ENCODE data around the gene ARAF. TPM values are rescaled to one million over a fixed set of nuclear protein-coding genes. Genes with fewer than 3 reads are reported as not detected.

ARAF gene
- total and polyA plus RNA-seq, 2 of the 8 experiments (the other 6 are each of a cell fraction or from before 2014, with no cell fraction given): 39.0 to 45.2 TPM

DNA sequence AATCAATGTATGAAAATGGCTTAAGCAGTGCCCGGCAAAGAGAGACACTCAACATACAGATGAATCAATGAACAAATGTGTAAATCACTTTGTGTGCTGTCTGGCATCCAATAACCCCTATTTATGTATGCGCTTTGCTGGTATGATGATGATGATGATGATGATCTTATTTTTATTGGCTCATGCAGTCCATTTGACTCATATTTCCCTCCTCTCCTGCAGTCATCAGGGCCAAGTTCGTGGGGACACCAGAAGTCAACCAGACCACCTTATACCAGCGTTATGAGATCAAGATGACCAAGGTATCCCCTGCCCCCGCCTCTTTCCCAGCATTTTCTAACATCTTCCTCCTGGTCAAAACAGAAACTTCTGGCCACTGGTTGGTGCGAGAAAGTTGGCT, 23.7 kb downstream of the ARAF start:
- no peak overlapping the region for H3K18ac ChIP-seq (ENCODE audit: extremely low read depth, low read length)
- no peaks in the 10 kb centered on the region for H3K79me2 ChIP-seq (ENCODE audit: control insufficient read depth in 1 of 2, insufficient read depth in 2 of 2, low read length in 2 of 2)
- no peak overlapping the region for H4K91ac ChIP-seq (replicated peaks; ENCODE audit: insufficient read length, low read length)
- no peak overlapping the region for H3K4me2 ChIP-seq (ENCODE audit: insufficient read depth in 1 of 2, low read depth in 2 of 2, low read length in 2 of 2)
- no peak overlapping the region for H4K5ac ChIP-seq (ENCODE audit: insufficient read length, low read depth, low read length)
- H4K8ac ChIP-seq (ENCODE audit: extremely low read depth, insufficient read depth, low read length): no peak overlapping the region
- no peak overlapping the region for H2BK20ac ChIP-seq (ENCODE audit: low read length)
- no peak overlapping the region for H2AFZ ChIP-seq (ENCODE audit: low read length)
- no peak overlapping the region for H2AK5ac ChIP-seq (ENCODE audit: low read depth, low read length)
- WGBS, 2 experiments (ENCODE audit: extremely low coverage in 1 of 2, insufficient coverage in 1 of 2, insufficient read length in 1 of 2, insufficient replicate concordance in 2 of 2, low coverage in 1 of 2, low lambda C conversion rate in 2 of 2, missing lambda C conversion rate in 1 of 2): 97% methylated on average over 5 of the region's 6 CpGs; no CpG with 5 or more reads in 1 of the 2 experiments
- no peaks in the 10 kb centered on the region; a peak in 1 of 8 replicates for H3K36me3 ChIP-seq (ENCODE audit: control insufficient read depth in 2 of 4, insufficient read depth in 4 of 4, low read length in 3 of 4)
- H3K23me2 ChIP-seq (ENCODE audit: low read depth, low read length): no peaks in the 10 kb centered on the region; the same call in 1 of the 2 replicates
- no peak overlapping the region for H2BK15ac ChIP-seq (ENCODE audit: low read length)
- no peaks in the 10 kb centered on the region for H3K9me3 ChIP-seq (ENCODE audit: insufficient read depth in 2 of 2, low read depth in 1 of 2, low read length in 1 of 2)
- no peaks in the 10 kb centered on the region for H3K79me1 ChIP-seq (ENCODE audit: low read depth, low read length)
- no peak for DNase-seq (ENCODE audit: low read depth in 1 of 2, low spot score in 2 of 2)
- no peak overlapping the region for H2BK5ac ChIP-seq (ENCODE audit: low read depth, low read length)
- no peak overlapping the region for H3K23ac ChIP-seq (ENCODE audit: insufficient read length)
- H3K4me1 ChIP-seq (replicated peaks in 1 of 4; ENCODE audit: control insufficient read depth in 3 of 4, insufficient read depth in 4 of 4, low read length in 3 of 4): peaks cover 0 to 3% (median 2%) of the 10 kb centered on the region in 4 experiments; a peak in 2 of 7 replicates
- H2BK120ac ChIP-seq (replicated peaks; ENCODE audit: low read depth, low read length): no peak overlapping the region
- FAIRE-seq: no peak
- H3K9ac ChIP-seq (replicated peaks in 1 of 4; ENCODE audit: extremely low read depth in 1 of 4, low read depth in 3 of 4, low read length in 3 of 4): no peak overlapping the region
- H3K56ac ChIP-seq (replicated peaks; ENCODE audit: insufficient read length, low read depth, low read length): no peak overlapping the region
- H3K14ac ChIP-seq (ENCODE audit: insufficient read length): no peak overlapping the region
- no peak overlapping the region for H3K27ac ChIP-seq (ENCODE audit: low read depth, low read length)
- H4K20me1 ChIP-seq (replicated peaks in 1 of 2; ENCODE audit: control insufficient read depth in 1 of 2, insufficient read depth in 2 of 2, low read length in 2 of 2): no peaks in the 10 kb centered on the region
- no peaks in the 10 kb centered on the region for H3K27me3 ChIP-seq (replicated peaks in 1 of 4; ENCODE audit: control insufficient read depth in 3 of 4, extremely low read depth in 1 of 4, insufficient read depth in 3 of 4, low read length in 3 of 4)
- ChIA-PET CTCF (ENCODE audit: partially characterized antibody) (no interaction called here), POLR2A (ENCODE audit: partially characterized antibody) (interaction anchor here (0.7 kb wide), 1 partner anchor 11 kb away, joined by 5 read pairs; no protein-coding TSS in a partner anchor)
- no peak overlapping the region for H2BK12ac ChIP-seq (ENCODE audit: low read depth, low read length)
- H3K4ac ChIP-seq (replicated peaks; ENCODE audit: insufficient read length, low read depth, low read length): no peak overlapping the region
- H3K4me3 ChIP-seq (ENCODE audit: extremely low read depth in 1 of 4, insufficient read depth in 2 of 4, low read depth in 3 of 4, low read length in 4 of 4): no peak overlapping the region
- TF ChIP-seq KDM1A (IDR thresholded peaks at IDR 0.05; ENCODE audit: borderline replicate concordance, low read length) (no peak), EGR1 (IDR thresholded peaks at IDR 0.05; ENCODE audit: borderline replicate concordance, low read depth, low read length) (no peak), KDM5A (IDR thresholded peaks at IDR 0.05; ENCODE audit: low read length) (no peak), RAD21 (IDR thresholded peaks at IDR 0.05 in 1 of 2, conservative IDR thresholded peaks at IDR 0.05 in 1 of 2; ENCODE audit: low read depth in 2 of 2, low read length in 2 of 2) (no peak), CHD2 (IDR thresholded peaks at IDR 0.05; ENCODE audit: low read length) (no peak), SIN3A (conservative IDR thresholded peaks at IDR 0.05 in 1 of 2, IDR thresholded peaks at IDR 0.05 in 1 of 2; ENCODE audit: low read depth in 1 of 2, low read length in 2 of 2) (no peak), SP1 (IDR thresholded peaks at IDR 0.05; ENCODE audit: low read depth, low read length) (no peak), JUN (IDR thresholded peaks at IDR 0.05; ENCODE audit: low read depth, low read length) (no peak), CBX5 (IDR thresholded peaks at IDR 0.05; ENCODE audit: low read depth, low read length) (no peak)
- TF ChIP-seq, protein P1, sequence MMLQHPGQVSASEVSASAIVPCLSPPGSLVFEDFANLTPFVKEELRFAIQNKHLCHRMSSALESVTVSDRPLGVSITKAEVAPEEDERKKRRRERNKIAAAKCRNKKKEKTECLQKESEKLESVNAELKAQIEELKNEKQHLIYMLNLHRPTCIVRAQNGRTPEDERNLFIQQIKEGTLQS (IDR thresholded peaks at IDR 0.05; ENCODE audit: insufficient read depth, low read depth, low read length): no peak
- TF ChIP-seq, protein P2, sequence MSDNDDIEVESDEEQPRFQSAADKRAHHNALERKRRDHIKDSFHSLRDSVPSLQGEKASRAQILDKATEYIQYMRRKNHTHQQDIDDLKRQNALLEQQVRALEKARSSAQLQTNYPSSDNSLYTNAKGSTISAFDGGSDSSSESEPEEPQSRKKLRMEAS (IDR thresholded peaks at IDR 0.05): no peak

All from H1 (cell line).